ENCODE results near the gene TANC1. TPM values are rescaled to one million over a fixed set of nuclear protein-coding genes. Genes with fewer than 3 reads are reported as not detected.

TANC1 gene
- total and polyA plus RNA-seq, 7 experiments from 2014 or later, result 0.13 to 0.39 (median 0.22) TPM; not detected in 1

GRCh38 chr2:159130302-159130701 lies 161.9 kb downstream of the TANC1 start:
- H3K4me1 Mint-ChIP-seq, result peaks cover 0 to 33% (median 16%) of the 10 kb centered on the region in 7 donors
- no peak overlapping the region for H3K27ac Mint-ChIP-seq
- H3K27me3 Mint-ChIP-seq, result no peaks in the 10 kb centered on the region
- POLR2A ChIA-PET, result interaction anchor here (1.7 to 2.2 kb wide), 2 partner anchors 9 to 20 kb away, joined by 3 to 6 read pairs; no protein-coding TSS in a partner anchor
- no peaks in the 10 kb centered on the region for H3K4me1 ChIP-seq (ENCODE audit: control insufficient read depth in 2 of 2, insufficient read depth in 2 of 2, low read length in 2 of 2)
- no peaks in the 10 kb centered on the region for H3K9me3 Mint-ChIP-seq
- no peak overlapping the region for H3K27ac ChIP-seq (ENCODE audit: low read depth, low read length)
- H3K36me3 Mint-ChIP-seq, result no peaks in the 10 kb centered on the region
- no peak overlapping the region for H3K4me3 Mint-ChIP-seq
- H3K27me3 ChIP-seq (ENCODE audit: control insufficient read depth in 2 of 2, insufficient read depth in 2 of 2, low read length in 2 of 2), result no peaks in the 10 kb centered on the region
- peak; percentile 43 for ATAC-seq
- no peaks in the 10 kb centered on the region for H3K36me3 ChIP-seq (ENCODE audit: control insufficient read depth in 2 of 3, insufficient read depth in 3 of 3, low read length in 3 of 3)
- H3K4me3 ChIP-seq (ENCODE audit: low read length), result no peak overlapping the region
- intact Hi-C loops (cut with micrococcal nuclease), result no loop called here
- CTCF ChIA-PET, result interaction anchor here (2.2 kb wide), 1 partner anchor 11 kb away, joined by 12 read pairs; no protein-coding TSS in a partner anchor
- DNase-seq, result no peak
- H3K9me3 ChIP-seq (ENCODE audit: control insufficient read depth in 2 of 3, low read length in 3 of 3), result no peaks in the 10 kb centered on the region

GRCh38 chr2:159131267-159131913 lies 162.9 kb downstream of the TANC1 start:
- ATAC-seq, result no peak
- Mint-ChIP-seq H3K4me3 (no peak overlapping the region), H3K9me3 (no peaks in the 10 kb centered on the region), H3K27me3 (no peaks in the 10 kb centered on the region), H3K27ac (no peak overlapping the region), H3K36me3 (no peaks in the 10 kb centered on the region), H3K4me1 (peaks cover 0 to 25% (median 7%) of the 10 kb centered on the region in 7 donors)
- no peak for DNase-seq
- Histone ChIP-seq H3K4me3 (ENCODE audit: low read length) (no peak overlapping the region), H3K4me1 (ENCODE audit: control insufficient read depth in 2 of 2, insufficient read depth in 2 of 2, low read length in 2 of 2) (no peaks in the 10 kb centered on the region), H3K36me3 (ENCODE audit: control insufficient read depth in 2 of 3, insufficient read depth in 3 of 3, low read length in 3 of 3) (no peaks in the 10 kb centered on the region), H3K27ac (ENCODE audit: low read depth, low read length) (no peak overlapping the region), H3K27me3 (ENCODE audit: control insufficient read depth in 2 of 2, insufficient read depth in 2 of 2, low read length in 2 of 2) (no peaks in the 10 kb centered on the region), H3K9me3 (ENCODE audit: control insufficient read depth in 2 of 3, low read length in 3 of 3) (no peaks in the 10 kb centered on the region)
- intact Hi-C loops (cut with micrococcal nuclease), result no loop called here
- ChIA-PET CTCF (interaction anchor here (2.2 kb wide), 1 partner anchor 13 kb away, joined by 12 read pairs; no protein-coding TSS in a partner anchor), POLR2A (no interaction called here)

GRCh38 chr2:159131914-159132281 lies 163.5 kb downstream of the TANC1 start:
- ATAC-seq, result no peak

GRCh38 chr2:159133797-159134196 lies 165.4 kb downstream of the TANC1 start:
- H3K9me3 ChIP-seq (ENCODE audit: control insufficient read depth in 2 of 3, low read length in 3 of 3), result no peaks in the 10 kb centered on the region
- H3K4me3 Mint-ChIP-seq, result no peak overlapping the region
- CTCF ChIA-PET, result interaction anchor here (1.3 to 1.4 kb wide), 2 partner anchors 13 to 53 kb away, joined by 3 read pairs; no protein-coding TSS in a partner anchor

More at GRCh38 chr2:159131914-159132281, 163.5 kb downstream of the TANC1 start:
- peaks cover 0 to under 1% (median 0%) of the 10 kb centered on the region in 5 donors for H3K27me3 Mint-ChIP-seq
- H3K4me3 ChIP-seq (ENCODE audit: low read length), result no peak overlapping the region
- ChIA-PET CTCF (no interaction called here), POLR2A (no interaction called here)
- H3K36me3 ChIP-seq (ENCODE audit: control insufficient read depth in 2 of 3, insufficient read depth in 3 of 3, low read length in 3 of 3), result no peaks in the 10 kb centered on the region
- H3K36me3 Mint-ChIP-seq, result no peaks in the 10 kb centered on the region
- H3K4me3 Mint-ChIP-seq, result no peak overlapping the region
- H3K9me3 Mint-ChIP-seq, result no peaks in the 10 kb centered on the region
- no peak overlapping the region for H3K27ac Mint-ChIP-seq
- no peaks in the 10 kb centered on the region for H3K27me3 ChIP-seq (ENCODE audit: control insufficient read depth in 2 of 2, insufficient read depth in 2 of 2, low read length in 2 of 2)
- H3K4me1 Mint-ChIP-seq, result peaks cover 0 to 21% (median 7%) of the 10 kb centered on the region in 7 donors
- DNase-seq, result no peak
- H3K4me1 ChIP-seq (ENCODE audit: control insufficient read depth in 2 of 2, insufficient read depth in 2 of 2, low read length in 2 of 2), result no peaks in the 10 kb centered on the region
- no peak overlapping the region for H3K27ac ChIP-seq (ENCODE audit: low read depth, low read length)
- intact Hi-C loops (cut with micrococcal nuclease), result no loop called here
- H3K9me3 ChIP-seq (ENCODE audit: control insufficient read depth in 2 of 3, low read length in 3 of 3), result no peaks in the 10 kb centered on the region

GRCh38 chr2:159134979-159135378 lies 166.5 kb downstream of the TANC1 start:
- POLR2A ChIA-PET, result no interaction called here
- Histone ChIP-seq H3K4me1 (ENCODE audit: control insufficient read depth in 2 of 2, insufficient read depth in 2 of 2, low read length in 2 of 2) (no peaks in the 10 kb centered on the region), H3K4me3 (ENCODE audit: low read length) (no peak overlapping the region), H3K27me3 (ENCODE audit: control insufficient read depth in 2 of 2, insufficient read depth in 2 of 2, low read length in 2 of 2) (no peaks in the 10 kb centered on the region), H3K9me3 (ENCODE audit: control insufficient read depth in 2 of 3, low read length in 3 of 3) (no peaks in the 10 kb centered on the region), H3K36me3 (ENCODE audit: control insufficient read depth in 2 of 3, insufficient read depth in 3 of 3, low read length in 3 of 3) (no peaks in the 10 kb centered on the region), H3K27ac (ENCODE audit: low read depth, low read length) (no peak overlapping the region)
- H3K36me3 Mint-ChIP-seq, result no peaks in the 10 kb centered on the region
- intact Hi-C loops (cut with micrococcal nuclease), result no loop called here
- H3K9me3 Mint-ChIP-seq, result no peaks in the 10 kb centered on the region
- H3K4me3 Mint-ChIP-seq, result no peak overlapping the region
- DNase-seq, result no peak
- ATAC-seq, result no peak
- H3K27me3 Mint-ChIP-seq, result peaks cover 0 to 7% (median 0%) of the 10 kb centered on the region in 5 donors
- CTCF ChIA-PET, result interaction anchor here (1.1 kb wide), 1 partner anchor 10 kb away, joined by 3 read pairs; no protein-coding TSS in a partner anchor
- H3K27ac Mint-ChIP-seq, result no peak overlapping the region
- H3K4me1 Mint-ChIP-seq, result peaks cover 0 to 15% (median 3%) of the 10 kb centered on the region in 7 donors

More at GRCh38 chr2:159133797-159134196, 165.4 kb downstream of the TANC1 start:
- H3K36me3 Mint-ChIP-seq, result no peaks in the 10 kb centered on the region
- H3K9me3 Mint-ChIP-seq, result no peaks in the 10 kb centered on the region
- peak overlapping the region in 1 of 9 donors; percentile 7 for H3K27ac Mint-ChIP-seq
- DNase-seq (peak in 3 of 9 donors; percentile 19 to 42 (median 36)), ATAC-seq (peak; percentile 36)
- H3K27ac ChIP-seq (ENCODE audit: low read depth, low read length), result no peak overlapping the region
- H3K36me3 ChIP-seq (ENCODE audit: control insufficient read depth in 2 of 3, insufficient read depth in 3 of 3, low read length in 3 of 3), result no peaks in the 10 kb centered on the region
- H3K27me3 ChIP-seq (ENCODE audit: control insufficient read depth in 2 of 2, insufficient read depth in 2 of 2, low read length in 2 of 2), result no peaks in the 10 kb centered on the region
- peaks cover 0 to 21% (median 7%) of the 10 kb centered on the region in 7 donors for H3K4me1 Mint-ChIP-seq
- H3K4me1 ChIP-seq (ENCODE audit: control insufficient read depth in 2 of 2, insufficient read depth in 2 of 2, low read length in 2 of 2), result no peaks in the 10 kb centered on the region
- H3K27me3 Mint-ChIP-seq, result peaks cover 0 to 4% (median 0%) of the 10 kb centered on the region in 5 donors
- intact Hi-C loops (cut with micrococcal nuclease), result no loop called here
- H3K4me3 ChIP-seq (ENCODE audit: low read length), result no peak overlapping the region
- POLR2A ChIA-PET, result no interaction called here

- Mint-ChIP-seq H3K27ac (no peak overlapping the region), H3K9me3 (no peaks in the 10 kb centered on the region), H3K36me3 (no peaks in the 10 kb centered on the region), H3K4me1 (peaks cover 0 to 7% (median 3%) of the 10 kb centered on the region in 7 donors), H3K27me3 (peaks cover 0 to 9% (median 3%) of the 10 kb centered on the region in 5 donors), H3K4me3 (no peak overlapping the region)
- ATAC-seq (no peak), DNase-seq (no peak)
- Histone ChIP-seq H3K4me3 (ENCODE audit: low read length) (no peak overlapping the region), H3K36me3 (ENCODE audit: control insufficient read depth in 2 of 3, insufficient read depth in 3 of 3, low read length in 3 of 3) (no peaks in the 10 kb centered on the region), H3K27ac (ENCODE audit: low read depth, low read length) (no peak overlapping the region), H3K4me1 (ENCODE audit: control insufficient read depth in 2 of 2, insufficient read depth in 2 of 2, low read length in 2 of 2) (no peaks in the 10 kb centered on the region), H3K9me3 (ENCODE audit: control insufficient read depth in 2 of 3, low read length in 3 of 3) (no peaks in the 10 kb centered on the region), H3K27me3 (ENCODE audit: control insufficient read depth in 2 of 2, insufficient read depth in 2 of 2, low read length in 2 of 2) (no peaks in the 10 kb centered on the region)
- intact Hi-C loops (cut with micrococcal nuclease), result no loop called here
- ChIA-PET POLR2A (interaction anchor here (1.7 kb wide), 1 partner anchor 14 kb away, joined by 4 read pairs; no protein-coding TSS in a partner anchor), CTCF (no interaction called here)
Observed at GRCh38 chr2:159136391-159136790, 168.0 kb downstream of the TANC1 start.

All from naive thymus-derived CD4-positive, alpha-beta T cell (primary cell).